NCI-H128 (cell line): ENCODE results near the gene THRA.
A peak's percentile ranks its signal among the peaks of the same experiment; 100 is the strongest.

ENCODE experiments used
- DNase-seq: peaks from one replicate; lab custom pipeline; 2025; ENCODE audit not compliant: unreplicated experiment; lab: John Stamatoyannopoulos, UW

The THRA gene

GRCh38 chr17:40026816-40027613 is 35.8 kb upstream of the THRA start:
- peak; percentile 63 for DNase-seq

GRCh38 chr17:40027614-40028012 is 35.2 kb upstream of the THRA start:
- no peak for DNase-seq

- DNase-seq, result no peak
Observed at GRCh38 chr17:40028595-40028994, 34.2 kb upstream of the THRA start.

- no peak for DNase-seq
Observed at GRCh38 chr17:40031706-40032105, 31.1 kb upstream of the THRA start.

GRCh38 chr17:40032322-40033320 is 30.1 kb upstream of the THRA start:
- no peak for DNase-seq

GRCh38 chr17:40033339-40033738 is 29.4 kb upstream of the THRA start:
- DNase-seq, result no peak

- DNase-seq, result no peak
Observed at GRCh38 chr17:40034426-40035161, 28.2 kb upstream of the THRA start.

- no peak for DNase-seq
Observed at GRCh38 chr17:40035162-40035559, 27.6 kb upstream of the THRA start.

- DNase-seq, result no peak
Observed at GRCh38 chr17:40038882-40039513, 23.8 kb upstream of the THRA start.

- DNase-seq, result no peak
Observed at GRCh38 chr17:40041196-40041595, 21.6 kb upstream of the THRA start.

- no peak for DNase-seq
Observed at GRCh38 chr17:40056379-40057015, 6.3 kb upstream of the THRA start.

GRCh38 chr17:40058186-40058784 is 4.5 kb upstream of the THRA start:
- no peak for DNase-seq

- no peak for DNase-seq
Observed at GRCh38 chr17:40058865-40059264, 3.9 kb upstream of the THRA start.

GRCh38 chr17:40059729-40060475 is 2.9 kb upstream of the THRA start:
- DNase-seq, result no peak

GRCh38 chr17:40060887-40061608 is 1.7 kb upstream of the THRA start:
- DNase-seq, result no peak

- no peak for DNase-seq
Observed at GRCh38 chr17:40061609-40062038, 1.1 kb upstream of the THRA start.

- no peak for DNase-seq
Observed at GRCh38 chr17:40063187-40063771, 514 bp downstream of the THRA start.

GRCh38 chr17:40063901-40064531 is 1.3 kb downstream of the THRA start:
- DNase-seq, result no peak
